PC-3 (cell line): ENCODE measurements around the gene FASTK. TPM values are rescaled to one million over a fixed set of nuclear protein-coding genes. Genes with fewer than 3 reads are reported as not detected.
"Not testable (repeated sequence)": the region's sequence is repeated elsewhere in the genome, so short reads cannot be mapped to it uniquely, and the experiment has no call there.

ENCODE experiments used
- ATAC-seq: fragments of 200-7000 bp; cut with Tn5 transposase; 2 replicates; pipeline ENCODE4 v1.9.1; 2020; ENCODE audit warnings: mild to moderate bottlenecking, moderate library complexity
- BruUV-seq: library from RNA; stranded (reverse); fragments of 400-500 nt; replicated peaks from 2 replicates; lab custom pipeline; 2021; lab: Mats Ljungman, UMichigan
- CTCF ChIA-PET: fragments of 300-600 bp; sonication (Branson Sonifier 250); formaldehyde crosslinking; loops from one replicate; lab custom pipeline; 2022; ENCODE audit warnings: antibody characterized with exemption; lab: Charles Lee
- POLR2A ChIA-PET: fragments of 300-600 bp; sonication (Branson Sonifier 250); formaldehyde crosslinking; loops from one replicate; lab custom pipeline; 2022; ENCODE audit warnings: antibody characterized with exemption; ENCODE audit not compliant: unreplicated experiment; lab: Charles Lee
- DNase-seq: peaks from one replicate; pipeline ENCODE4 v3.0.0-alpha.2; 2015
- H2AFZ ChIP-seq: fragments of 300-600 bp; sonication (generic); 2 replicates; pipeline ENCODE4 v1.6.0; 2016; ENCODE audit warnings: antibody characterized with exemption, low read length
- H3F3A ChIP-seq: fragments of 300-600 bp; sonication (generic); one replicate; pipeline ENCODE4 v1.6.0; 2017; ENCODE audit warnings: antibody characterized with exemption, low read length, control low read depth, mild to moderate bottlenecking; ENCODE audit not compliant: unreplicated experiment
- H3K27ac ChIP-seq: fragments of 300-600 bp; sonication (generic); 2 replicates; pipeline ENCODE4 v1.5.1; 2016; ENCODE audit warnings: mild to moderate bottlenecking, low read length
- H3K27me3 ChIP-seq: fragments of 300-600 bp; sonication (generic); 2 replicates; pipeline ENCODE4 v1.6.1; 2016; ENCODE audit warnings: low read length, mixed read lengths
- H3K36me3 ChIP-seq: fragments of 300-600 bp; sonication (generic); 2 replicates; pipeline ENCODE4 v1.6.1; 2016; ENCODE audit warnings: low read depth, mixed run types, low read length, mixed read lengths
- H3K4me1 ChIP-seq: fragments of 300-600 bp; sonication (generic); 2 replicates; pipeline ENCODE4 v1.5.1; 2016; ENCODE audit warnings: low read length; ENCODE audit not compliant: insufficient read depth
- H3K4me2 ChIP-seq: fragments of 300-600 bp; sonication (generic); 2 replicates; pipeline ENCODE4 v1.6.0; 2016; ENCODE audit warnings: low read length
- H3K4me3 ChIP-seq: fragments of 300-600 bp; sonication (generic); 2 replicates; pipeline ENCODE4 v1.5.1; 2016; ENCODE audit warnings: mild to moderate bottlenecking, low read length, mixed read lengths
- H3K79me2 ChIP-seq: fragments of 300-600 bp; sonication (generic); 2 replicates; pipeline ENCODE4 v1.6.1; 2017; ENCODE audit warnings: low read length, mixed read lengths
- H3K9ac ChIP-seq: fragments of 300-600 bp; sonication (generic); 2 replicates; pipeline ENCODE4 v1.6.0; 2016; ENCODE audit warnings: mild to moderate bottlenecking, low read length
- H3K9me2 ChIP-seq: fragments of 300-600 bp; sonication (generic); replicated peaks from 2 replicates; pipeline ENCODE4 v1.6.1; 2016; ENCODE audit warnings: mixed run types, low read length, mixed read lengths
- H3K9me3 ChIP-seq: fragments of 300-600 bp; sonication (generic); 2 replicates; pipeline ENCODE4 v1.6.1; 2016; ENCODE audit warnings: low read length, mixed read lengths
- H4K20me1 ChIP-seq: fragments of 300-600 bp; sonication (generic); 2 replicates; pipeline ENCODE4 v1.6.1; 2016; ENCODE audit warnings: low read length, mixed read lengths
- CTCF ChIP-seq: fragments of 300-600 bp; sonication (generic); conservative IDR thresholded peaks from 2 replicates; pipeline ENCODE4 v1.5.1; 2017; ENCODE audit warnings: antibody characterized with exemption, low read depth, mild to moderate bottlenecking, low read length
- EZH2 ChIP-seq: fragments of 300-600 bp; sonication (generic); IDR thresholded peaks from one replicate; pipeline ENCODE4 v1.6.1; 2017; ENCODE audit warnings: antibody characterized with exemption, mild to moderate bottlenecking, low read length; ENCODE audit not compliant: unreplicated experiment
- EZH2phosphoT487 ChIP-seq: fragments of 300-600 bp; sonication (generic); IDR thresholded peaks from 2 replicates; pipeline ENCODE4 v1.6.1; 2018; ENCODE audit warnings: mild to moderate bottlenecking, antibody characterized with exemption, low read length, borderline replicate concordance
- intact Hi-C: fragments of 100-400 bp; cut with micrococcal nuclease; formaldehyde crosslinking; loops from 2 replicates; pipeline ENCODE4 v1.9.0; 2023
- total RNA-seq: library from RNA; depleted of rRNA; stranded (reverse); fragments of >200 nt; gene quantifications from 2 replicates; pipeline ENCODE4 v1.2.3, GENCODE V29; 2014

Gene FASTK
- total RNA-seq, 1 experiment from 2014 or later: 163 TPM

- ChIA-PET POLR2A (no interaction called here), CTCF (no interaction called here)
- no peaks in the 10 kb centered on the region for H4K20me1 ChIP-seq
Observed at GRCh38 chr7:151045967-151046366, 34.6 kb downstream of the FASTK start.

GRCh38 chr7:151045262-151045661 lies 35.3 kb downstream of the FASTK start:
- ChIA-PET POLR2A (no interaction called here), CTCF (no interaction called here)
- H3K9me3 ChIP-seq: no peaks in the 10 kb centered on the region
- H3K9me2 ChIP-seq: no peaks in the 10 kb centered on the region
- TF ChIP-seq EZH2: no peak
- TF ChIP-seq EZH2phosphoT487: no peak
- TF ChIP-seq CTCF: no peak
- H3K36me3 ChIP-seq: no peaks in the 10 kb centered on the region
- no peak overlapping the region for H3K4me3 ChIP-seq
- ATAC-seq (no peak), DNase-seq (no peak)
- H3K27me3 ChIP-seq: no peaks in the 10 kb centered on the region
- H3K4me2 ChIP-seq: no peak overlapping the region
- H2AFZ ChIP-seq: no peak overlapping the region
- H3K9ac ChIP-seq: no peak overlapping the region
- peaks cover 12% of the 10 kb centered on the region for H3K4me1 ChIP-seq
- H3K27ac ChIP-seq: no peak overlapping the region
- no TSS peak for BruUV-seq
- H3F3A ChIP-seq: no peaks in the 10 kb centered on the region
- no peaks in the 10 kb centered on the region for H4K20me1 ChIP-seq
- intact Hi-C loops: no loop called here
- H3K79me2 ChIP-seq: no peaks in the 10 kb centered on the region

More at GRCh38 chr7:151045967-151046366, 34.6 kb downstream of the FASTK start:
- Histone ChIP-seq H3K9ac (no peak overlapping the region), H3K27me3 (no peaks in the 10 kb centered on the region), H3K79me2 (no peaks in the 10 kb centered on the region), H3K9me3 (no peaks in the 10 kb centered on the region), H3K4me3 (no peak overlapping the region), H3K27ac (no peak overlapping the region), H3K9me2 (no peaks in the 10 kb centered on the region), H3F3A (no peaks in the 10 kb centered on the region), H2AFZ (no peak overlapping the region), H3K36me3 (no peaks in the 10 kb centered on the region), H3K4me2 (no peak overlapping the region), H3K4me1 (peaks cover 12% of the 10 kb centered on the region)
- no peak for ATAC-seq
- BruUV-seq: TSS peak; percentile 5
- no peak for DNase-seq
- TF ChIP-seq EZH2 (no peak), CTCF (no peak), EZH2phosphoT487 (no peak)
- intact Hi-C loops: no loop called here

- TF ChIP-seq EZH2phosphoT487 (no peak), EZH2 (no peak), CTCF (no peak)
- ATAC-seq: no peak
- CTCF ChIA-PET: no interaction called here
Observed at GRCh38 chr7:151043959-151044358, 36.6 kb downstream of the FASTK start.

GRCh38 chr7:151043449-151043848 lies 37.2 kb downstream of the FASTK start:
- H3K9me2 ChIP-seq, H3F3A ChIP-seq, H3K36me3 ChIP-seq, intact Hi-C loops, DNase-seq, CTCF ChIA-PET, H3K9ac ChIP-seq, ATAC-seq, H3K27me3 ChIP-seq, H3K4me3 ChIP-seq, BruUV-seq, H2AFZ ChIP-seq, H3K79me2 ChIP-seq, H4K20me1 ChIP-seq, H3K9me3 ChIP-seq, POLR2A ChIA-PET, H3K27ac ChIP-seq, H3K4me2 ChIP-seq: not testable (repeated sequence)
- H3K4me1 ChIP-seq: peaks cover 27% of the 10 kb centered on the region

More at GRCh38 chr7:151043959-151044358, 36.6 kb downstream of the FASTK start:
- H3K79me2 ChIP-seq: no peaks in the 10 kb centered on the region
- BruUV-seq: no TSS peak
- H3K4me3 ChIP-seq: no peak overlapping the region
- POLR2A ChIA-PET: no interaction called here
- no peaks in the 10 kb centered on the region for H3F3A ChIP-seq
- H3K9me3 ChIP-seq: no peaks in the 10 kb centered on the region
- no peaks in the 10 kb centered on the region for H3K9me2 ChIP-seq
- DNase-seq: no peak
- H3K27me3 ChIP-seq: no peaks in the 10 kb centered on the region
- no peak overlapping the region for H3K4me2 ChIP-seq
- H2AFZ ChIP-seq: no peak overlapping the region
- peaks cover 22% of the 10 kb centered on the region for H3K4me1 ChIP-seq
- no peaks in the 10 kb centered on the region for H3K36me3 ChIP-seq
- no peak overlapping the region for H3K9ac ChIP-seq
- intact Hi-C loops: no loop called here
- no peaks in the 10 kb centered on the region for H4K20me1 ChIP-seq
- H3K27ac ChIP-seq: no peak overlapping the region
